Caco-2 (cell line): ENCODE measurements around the gene A4GALT. TPM values are rescaled to one million over a fixed set of nuclear protein-coding genes. Genes with fewer than 3 reads are reported as not detected.
A peak's percentile ranks its signal among the peaks of the same experiment; 100 is the strongest.

Experiments used
- BruUV-seq: library from RNA; stranded (reverse); fragments of 400-500 nt; replicated peaks from 2 replicates; lab custom pipeline; 2021; lab: Mats Ljungman, UMichigan
- CTCF ChIA-PET: fragments of 300-600 bp; sonication (Branson Sonifier 250); formaldehyde crosslinking; loops from one replicate; lab custom pipeline; 2022; ENCODE audit warnings: antibody characterized with exemption; lab: Charles Lee
- POLR2A ChIA-PET: fragments of 300-600 bp; sonication (Branson Sonifier 250); formaldehyde crosslinking; loops from one replicate; lab custom pipeline; 2022; ENCODE audit warnings: antibody characterized with exemption; lab: Charles Lee
- DNase-seq, 2 experiments: peaks; one replicate each; pipeline versions ENCODE4 v3.0.0 to v3.0.0-alpha.2; 2020 to 2022
- H3K27me3 ChIP-seq: replicated peaks from 2 replicates; pipeline ENCODE4 v1.6.0; 2011; ENCODE audit warnings: low read length; ENCODE audit not compliant: control insufficient read depth, insufficient read depth
- H3K36me3 ChIP-seq: 2 replicates; pipeline ENCODE4 v1.5.1; 2011; ENCODE audit warnings: low read length; ENCODE audit not compliant: control insufficient read depth, insufficient read depth
- H3K4me1 ChIP-seq: fragments of 250-450 bp; sonication (Bioruptor Pico); 2 replicates; pipeline ENCODE4 v1.5.1; 2020; ENCODE audit warnings: mild to moderate bottlenecking
- H3K4me3 ChIP-seq: 2 replicates; pipeline ENCODE4 v1.5.1; 2011; ENCODE audit warnings: low read depth, mild to moderate bottlenecking, control low read depth, low read length
- H3K9me3 ChIP-seq: fragments of 250-450 bp; sonication (Bioruptor Pico); 2 replicates; pipeline ENCODE4 v1.5.1; 2020; ENCODE audit warnings: mild to moderate bottlenecking, moderate library complexity
- H3K27ac Mint-ChIP-seq: one replicate; pipeline ENCODE4 v1.8.0; 2022; ENCODE audit warnings: mixed read lengths; ENCODE audit not compliant: unreplicated experiment
- H3K27me3 Mint-ChIP-seq: one replicate; pipeline ENCODE4 v1.8.0; 2022; ENCODE audit warnings: mixed read lengths; ENCODE audit not compliant: insufficient read depth, unreplicated experiment
- H3K36me3 Mint-ChIP-seq: one replicate; pipeline ENCODE4 v1.8.0; 2022; ENCODE audit warnings: mild to moderate bottlenecking, mixed read lengths; ENCODE audit not compliant: insufficient read depth, unreplicated experiment
- H3K4me1 Mint-ChIP-seq: one replicate; pipeline ENCODE4 v1.8.0; 2022; ENCODE audit warnings: low read depth, mixed read lengths; ENCODE audit not compliant: unreplicated experiment
- H3K4me3 Mint-ChIP-seq: one replicate; pipeline ENCODE4 v1.8.0; 2022; ENCODE audit warnings: mild to moderate bottlenecking, moderate library complexity, mixed read lengths; ENCODE audit not compliant: unreplicated experiment
- H3K9me3 Mint-ChIP-seq: one replicate; pipeline ENCODE4 v1.8.0; 2022; ENCODE audit warnings: mixed read lengths; ENCODE audit not compliant: unreplicated experiment
- CTCF ChIP-seq, 2 experiments: fragments of 200-600 bp in 1 of 2; IDR thresholded peaks; 1 replicate in 1 of 2; 2 replicates in 1 of 2; pipeline versions ENCODE4 v1.5.1 to v1.8.0; 2011 to 2022; ENCODE audit warnings: antibody characterized with exemption in 1 of 2, control low read depth in 1 of 2, inconsistent platforms in 1 of 2, low read depth in 1 of 2, low read length in 1 of 2, mild to moderate bottlenecking in 1 of 2, moderate library complexity in 1 of 2; ENCODE audit not compliant: insufficient read depth in 1 of 2, severe bottlenecking in 1 of 2, unreplicated experiment in 1 of 2
- intact Hi-C: fragments of 100-400 bp; cut with micrococcal nuclease; formaldehyde crosslinking; loops from one replicate; pipeline ENCODE4 v1.10.0; 2022; ENCODE audit not compliant: unreplicated experiment
- total RNA-seq: library from RNA; stranded (reverse); gene quantifications from 2 replicates; pipeline ENCODE4 v1.2.3, GENCODE V29; 2022

A4GALT gene
- total RNA-seq, 1 experiment from 2014 or later, result 16.2 TPM

GRCh38 chr22:42646569-42647525 is 73.8 kb downstream of the A4GALT start:
- H3K27me3 ChIP-seq, result no peaks in the 10 kb centered on the region
- Mint-ChIP-seq H3K36me3 (peaks cover 11% of the 10 kb centered on the region), H3K9me3 (no peaks in the 10 kb centered on the region), H3K27ac (peak overlapping the region; percentile 67), H3K27me3 (no peaks in the 10 kb centered on the region), H3K4me1 (peaks cover 25% of the 10 kb centered on the region), H3K4me3 (no peak overlapping the region)
- DNase-seq, result no peak
- peaks cover 8% of the 10 kb centered on the region; the same call in 1 of the 2 replicates for H3K4me1 ChIP-seq
- no peaks in the 10 kb centered on the region for H3K9me3 ChIP-seq
- ChIA-PET POLR2A (interaction anchor here (0.6 kb wide), 1 partner anchor 388 kb away, joined by 3 read pairs; no protein-coding TSS in a partner anchor), CTCF (no interaction called here)
- no peaks in the 10 kb centered on the region for H3K36me3 ChIP-seq
- no peak for TF ChIP-seq CTCF (IDR thresholded peaks at IDR 0.05; ENCODE audit: insufficient read depth in 1 of 2, low read depth in 1 of 2, low read length in 1 of 2, severe bottlenecking in 1 of 2, unreplicated experiment in 1 of 2)
- no TSS peak for BruUV-seq
- intact Hi-C loops, result no loop called here
- no peak overlapping the region for H3K4me3 ChIP-seq

- Mint-ChIP-seq H3K27me3 (no peaks in the 10 kb centered on the region), H3K4me1 (peaks cover 24% of the 10 kb centered on the region), H3K9me3 (no peaks in the 10 kb centered on the region), H3K36me3 (peaks cover 11% of the 10 kb centered on the region), H3K27ac (peak overlapping the region; percentile 42), H3K4me3 (no peak overlapping the region)
- TF ChIP-seq CTCF (IDR thresholded peaks at IDR 0.05; ENCODE audit: insufficient read depth in 1 of 2, low read depth in 1 of 2, low read length in 1 of 2, severe bottlenecking in 1 of 2, unreplicated experiment in 1 of 2), result no peak
- Histone ChIP-seq H3K4me3 (no peak overlapping the region), H3K9me3 (no peaks in the 10 kb centered on the region), H3K27me3 (no peaks in the 10 kb centered on the region), H3K4me1 (peaks cover 8% of the 10 kb centered on the region; the same call in 1 of the 2 replicates), H3K36me3 (no peaks in the 10 kb centered on the region)
- no peak for DNase-seq
- BruUV-seq, result no TSS peak
- intact Hi-C loops, result no loop called here
- POLR2A ChIA-PET, result no interaction called here
- CTCF ChIA-PET, result no interaction called here
These were observed 74.6 kb downstream of the A4GALT start for GRCh38 chr22:42645938-42646568.

- DNase-seq, result no peak
- H3K4me3 Mint-ChIP-seq, result no peak overlapping the region
- H3K4me3 ChIP-seq, result no peak overlapping the region
- peaks cover 20% of the 10 kb centered on the region for H3K4me1 Mint-ChIP-seq
- no peaks in the 10 kb centered on the region for H3K36me3 ChIP-seq
- no peaks in the 10 kb centered on the region for H3K9me3 Mint-ChIP-seq
- peak overlapping the region; percentile 42 for H3K27ac Mint-ChIP-seq
- ChIA-PET POLR2A (no interaction called here), CTCF (no interaction called here)
- no peaks in the 10 kb centered on the region for H3K9me3 ChIP-seq
- H3K27me3 ChIP-seq, result no peaks in the 10 kb centered on the region
- intact Hi-C loops, result no loop called here
- no peak for TF ChIP-seq CTCF (IDR thresholded peaks at IDR 0.05; ENCODE audit: insufficient read depth in 1 of 2, low read depth in 1 of 2, low read length in 1 of 2, severe bottlenecking in 1 of 2, unreplicated experiment in 1 of 2)
- peaks cover 11% of the 10 kb centered on the region for H3K36me3 Mint-ChIP-seq
- no TSS peak for BruUV-seq
- H3K4me1 ChIP-seq, result peaks cover 8% of the 10 kb centered on the region; the same call in 1 of the 2 replicates
- no peaks in the 10 kb centered on the region for H3K27me3 Mint-ChIP-seq
These were observed 75.2 kb downstream of the A4GALT start for GRCh38 chr22:42645341-42645937.
